Stimulated activated CD4-positive, alpha-beta T cell treated with anti-CD3 and anti-CD28 coated beads, Interleukin-2, amount 100 ng/mL, for 4 hours (primary cell): ENCODE results near the gene HENMT1.
"Not testable (repeated sequence)": the region's sequence is repeated elsewhere in the genome, so short reads cannot be mapped to it uniquely, and the experiment has no call there.

Source experiments
- DNase-seq: peaks from one replicate; pipeline ENCODE4 v3.0.0-alpha.2; 2020; ENCODE audit warnings: low read depth

Gene HENMT1

GRCh38 chr1:108671143-108671542 lies 10.2 kb upstream of the HENMT1 start:
- DNase-seq = no peak

- DNase-seq = no peak
Observed at GRCh38 chr1:108670131-108670773, 9.4 kb upstream of the HENMT1 start.

DNA sequence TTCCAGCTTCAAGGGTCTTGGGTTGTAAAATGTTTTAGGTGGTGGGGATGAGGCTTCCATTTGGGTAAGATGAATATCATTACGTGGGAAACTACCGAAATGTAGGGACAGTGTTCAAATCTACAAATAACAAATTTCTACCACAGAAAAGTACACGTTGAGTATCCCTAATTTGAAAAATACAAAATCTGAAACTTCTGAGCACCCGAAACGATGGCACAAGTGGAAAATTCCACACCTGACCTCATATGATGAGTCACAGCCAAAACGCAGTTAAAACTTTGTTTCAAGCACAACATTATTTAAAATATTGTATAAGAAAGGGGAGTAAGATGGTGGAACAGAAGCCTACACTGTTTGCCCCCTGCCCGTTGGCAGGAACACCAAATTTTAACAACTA lies 8.8 kb upstream of the HENMT1 start:
- no peak for DNase-seq

DNA sequence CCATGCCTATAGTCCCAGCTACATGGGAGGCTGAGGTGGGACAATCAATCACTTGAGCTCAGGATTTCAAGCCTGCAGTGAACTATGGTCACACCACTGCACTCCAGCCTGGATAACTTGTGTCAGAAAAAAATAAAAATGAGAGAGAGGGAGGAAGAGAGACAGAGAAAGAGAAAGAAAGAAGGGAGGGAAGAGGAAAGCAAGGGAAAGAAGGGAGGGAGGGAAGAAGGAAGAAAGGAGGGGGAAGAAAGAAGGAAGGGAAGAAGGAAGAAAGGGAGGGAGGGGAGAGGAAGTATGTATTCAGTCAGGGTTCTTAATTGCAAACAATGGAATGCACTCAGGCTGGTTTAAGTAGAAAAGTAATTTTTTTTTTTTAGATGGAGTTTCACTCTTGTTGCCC lies 7.9 kb upstream of the HENMT1 start:
- DNase-seq = no peak

DNA sequence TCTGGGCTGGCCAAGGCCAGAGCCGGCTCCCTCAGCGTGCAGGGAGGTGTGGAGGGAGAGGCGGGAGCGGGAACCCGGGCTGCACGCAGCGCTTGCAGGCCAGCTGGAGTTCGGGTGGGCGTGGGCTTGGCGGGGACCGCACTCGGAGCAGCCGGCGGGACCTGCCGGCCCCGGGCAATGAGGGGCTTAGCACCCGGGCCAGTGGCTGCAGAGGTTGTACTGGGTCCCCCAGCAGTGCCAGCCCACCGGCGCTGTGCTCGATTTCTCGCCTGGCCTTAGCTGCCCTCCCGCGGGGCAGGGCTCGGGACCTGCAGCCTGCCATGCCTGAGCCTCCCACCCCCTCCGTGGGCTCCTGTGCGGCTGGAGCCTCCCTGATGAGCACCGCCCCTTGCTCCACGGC lies 6.5 kb upstream of the HENMT1 start:
- not testable (repeated sequence) for DNase-seq

DNA sequence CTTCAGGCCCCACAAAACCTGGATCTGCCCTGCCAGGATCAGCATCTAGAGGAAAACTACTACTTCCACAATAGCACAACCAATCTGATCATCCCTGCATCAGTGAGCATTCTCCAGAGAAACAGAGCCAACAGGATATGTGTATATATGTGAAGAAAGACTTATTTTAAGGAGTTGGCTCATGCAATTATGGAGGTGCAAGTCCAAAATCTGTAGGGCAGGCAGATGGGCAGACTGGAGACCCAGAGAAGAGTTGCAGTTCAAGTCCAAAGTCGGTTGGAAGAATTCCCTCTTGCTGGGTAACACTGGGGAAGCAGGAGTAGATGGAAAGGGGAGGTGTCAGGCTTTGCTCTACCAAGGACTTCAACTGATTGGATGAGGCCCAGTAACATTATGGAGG lies 4.9 kb upstream of the HENMT1 start:
- DNase-seq = no peak

- DNase-seq = no peak
Observed at GRCh38 chr1:108665067-108665466, 4.2 kb upstream of the HENMT1 start.

GRCh38 chr1:108664481-108664880 lies 3.6 kb upstream of the HENMT1 start:
- no peak for DNase-seq

DNA sequence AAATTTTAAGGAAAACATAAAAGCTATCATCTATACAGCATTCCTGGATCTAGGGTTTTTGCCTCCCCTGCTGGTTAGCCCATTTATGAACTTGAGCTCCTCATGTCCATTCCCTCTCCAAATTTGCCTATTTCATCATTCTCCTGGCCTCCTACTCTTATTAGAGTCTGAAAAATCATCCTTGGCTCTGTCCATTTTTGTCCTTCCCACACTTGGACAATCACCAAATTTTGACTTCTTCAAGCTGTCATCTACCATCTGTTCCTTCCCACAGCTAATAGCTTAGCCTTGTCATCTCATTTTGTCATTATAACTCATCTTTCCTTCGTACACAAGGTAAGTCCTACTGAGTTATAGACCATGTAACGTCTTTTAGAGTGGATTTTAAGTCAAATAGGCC lies 2.2 kb upstream of the HENMT1 start:
- no peak for DNase-seq

DNA sequence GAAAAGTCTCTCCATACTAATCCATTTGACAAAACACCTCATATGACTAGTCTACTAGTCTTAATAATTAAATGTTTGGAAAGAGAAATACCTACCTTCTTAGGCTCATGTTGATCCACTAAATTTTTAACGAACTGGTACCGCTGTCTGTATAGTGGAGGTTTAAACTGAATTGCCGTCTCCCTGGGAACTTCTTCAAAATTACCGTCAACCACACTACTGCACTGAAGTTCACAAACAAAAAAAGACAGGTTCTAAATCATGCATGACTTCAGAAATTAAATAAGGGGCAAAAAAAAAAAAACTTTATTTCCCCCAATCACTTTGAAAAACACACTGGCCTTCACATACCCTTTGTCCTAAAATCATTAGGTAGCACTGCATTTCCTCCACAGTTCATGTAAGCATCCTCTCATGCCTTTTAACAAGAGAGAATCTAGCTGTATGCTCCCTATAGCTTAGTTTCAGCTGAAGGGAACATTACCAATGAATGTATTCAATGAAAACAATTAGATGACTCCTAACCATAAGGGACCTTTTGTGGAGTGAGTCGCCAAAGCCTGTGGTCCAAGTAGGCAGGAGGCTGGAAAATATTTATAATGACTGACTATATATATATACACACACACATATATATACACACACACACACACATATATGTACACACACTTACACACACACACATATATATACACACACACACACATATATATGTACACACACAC lies 3.4 kb downstream of the HENMT1 start:
- DNase-seq = no peak

GRCh38 chr1:108653431-108654105 lies 7.3 kb downstream of the HENMT1 start:
- no peak for DNase-seq

- DNase-seq = peak; percentile 42
Observed at GRCh38 chr1:108646648-108647269, 14.1 kb downstream of the HENMT1 start.

DNA sequence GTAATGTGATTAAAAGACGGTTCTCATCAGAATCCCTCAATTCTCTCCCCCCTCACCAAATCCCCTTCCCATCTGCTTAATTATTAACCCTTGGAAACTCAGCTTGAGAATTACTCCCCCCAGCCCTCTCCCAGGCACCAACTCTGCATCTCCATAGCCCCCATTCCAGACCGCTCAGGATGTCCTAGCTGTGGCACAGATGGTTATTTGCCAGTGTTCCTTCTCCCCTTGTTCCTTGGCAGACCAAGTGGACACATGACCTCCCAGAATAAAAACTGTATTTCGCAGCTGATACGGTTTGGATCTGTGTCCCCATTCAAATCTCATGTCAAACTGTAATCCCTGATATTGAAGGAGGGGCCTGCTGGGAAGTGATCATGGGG lies 14.6 kb downstream of the HENMT1 start:
- DNase-seq = no peak

- no peak for DNase-seq
Observed at GRCh38 chr1:108645564-108646184, 15.2 kb downstream of the HENMT1 start.

GRCh38 chr1:108644984-108645383 lies 15.9 kb downstream of the HENMT1 start:
- DNase-seq = peak; percentile 14

DNA sequence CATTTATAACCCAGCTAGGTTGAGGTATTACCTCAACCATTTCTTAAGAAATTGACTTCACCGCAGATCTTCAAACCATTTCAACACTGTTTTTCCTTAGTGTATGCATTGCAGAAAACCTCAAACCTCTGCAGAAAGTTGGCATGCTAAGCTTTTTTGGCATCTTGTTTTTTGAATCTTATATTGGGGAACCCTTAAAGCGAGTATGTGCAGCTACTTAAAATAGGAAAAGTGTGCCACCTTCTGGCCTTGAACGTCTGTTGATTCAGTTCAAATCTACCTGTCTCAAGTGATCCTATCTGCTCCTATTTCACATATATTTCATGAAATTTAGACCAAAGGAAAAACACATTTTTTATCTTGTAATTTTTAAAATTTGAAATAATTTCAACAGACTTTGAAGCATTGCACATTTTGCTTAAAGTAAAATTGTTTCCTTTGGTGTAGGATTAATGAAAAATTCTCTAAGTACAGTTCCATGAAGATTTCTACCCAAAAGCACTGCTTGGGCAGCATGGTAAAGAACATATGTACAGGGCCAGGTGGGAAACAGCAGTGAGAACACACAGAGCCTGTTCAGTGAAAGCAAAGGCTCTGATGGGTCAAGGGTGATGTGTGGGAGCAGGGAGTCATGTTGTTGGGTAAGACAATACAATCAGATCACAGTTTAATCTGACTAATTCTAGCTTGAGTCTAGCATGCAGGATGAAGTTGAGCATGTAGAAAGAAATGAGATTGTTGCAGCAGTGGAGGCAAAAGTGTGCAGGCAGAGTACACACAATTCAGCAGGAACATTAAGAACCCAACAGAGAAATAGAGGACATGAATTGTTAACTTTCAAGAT lies 17.2 kb downstream of the HENMT1 start:
- peak; percentile 37 for DNase-seq

- not testable (repeated sequence) for DNase-seq
Observed at GRCh38 chr1:108640863-108641262, 20.0 kb downstream of the HENMT1 start.

DNA sequence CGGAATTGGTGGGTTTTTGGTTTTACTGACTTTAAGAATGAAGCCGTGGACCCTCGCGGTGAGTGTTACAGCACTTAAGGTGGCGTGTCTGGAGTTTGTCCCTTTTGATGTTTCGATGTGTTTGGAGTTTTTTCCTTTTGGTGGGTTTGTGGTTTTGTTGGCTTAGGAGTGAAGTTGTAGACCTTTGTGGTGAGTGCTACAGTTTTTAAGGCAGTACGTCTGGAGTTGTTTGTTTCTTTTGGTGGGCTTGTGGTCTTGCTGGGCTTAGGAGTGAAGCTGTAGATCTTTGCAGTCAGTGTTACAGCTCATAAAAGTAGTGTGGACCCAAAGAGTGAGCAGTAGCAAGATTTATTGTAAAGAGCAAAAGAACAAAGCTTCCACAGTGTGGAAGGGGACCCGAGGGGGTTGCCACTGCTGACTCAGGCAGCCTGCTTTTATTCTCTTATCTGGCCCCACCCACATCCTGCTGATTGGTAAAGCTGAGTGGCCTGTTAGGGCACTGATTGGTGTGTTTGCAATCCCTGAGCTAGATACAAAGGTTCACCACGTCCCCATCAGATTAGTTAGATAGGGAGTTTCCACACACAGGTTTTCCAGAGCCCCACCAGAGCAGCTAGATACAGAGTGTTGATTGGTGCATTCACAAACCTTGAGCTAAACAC lies 20.9 kb downstream of the HENMT1 start:
- peak; percentile 43 for DNase-seq

DNA sequence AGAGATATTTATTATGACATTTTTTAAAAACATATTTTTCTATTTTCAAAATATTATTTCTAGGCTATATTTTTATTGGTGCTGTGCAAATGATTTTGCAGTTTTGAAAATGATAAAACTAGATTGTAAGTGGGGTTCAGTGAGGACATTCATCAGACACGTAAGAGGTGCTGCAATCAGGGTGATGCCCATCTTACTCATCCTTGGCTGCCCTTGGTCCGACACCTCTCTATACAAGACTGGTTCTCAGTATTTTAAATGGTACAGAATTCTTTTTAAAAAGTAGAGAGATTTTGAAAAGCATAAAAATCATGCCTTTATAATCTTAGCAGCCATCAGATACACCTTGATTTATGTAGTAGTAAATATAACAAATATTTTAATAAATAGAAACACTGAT lies 24.0 kb downstream of the HENMT1 start:
- no peak for DNase-seq

- DNase-seq = no peak
Observed at GRCh38 chr1:108634521-108634920, 26.4 kb downstream of the HENMT1 start.

GRCh38 chr1:108628665-108629064 lies 32.2 kb downstream of the HENMT1 start:
- DNase-seq = no peak
